HEK293T (cell line): ENCODE data around the gene FANCG.

Experiments used
- ARNT ChIP-seq: fragments of 450-650 bp; IDR thresholded peaks from 2 replicates; pipeline ENCODE4 v1.6.1; 2017; ENCODE audit warnings: mild to moderate bottlenecking
- ELF4 ChIP-seq: fragments of 450-650 bp; IDR thresholded peaks from 2 replicates; pipeline ENCODE4 v1.6.1; 2017; ENCODE audit warnings: antibody characterized with exemption
- FOXK2 ChIP-seq: fragments of 450-650 bp; IDR thresholded peaks from 2 replicates; pipeline ENCODE4 v1.6.1; 2016; ENCODE audit warnings: mild to moderate bottlenecking
- FOXM1 ChIP-seq: fragments of 450-650 bp; IDR thresholded peaks from 2 replicates; pipeline ENCODE4 v1.6.1; 2017; ENCODE audit warnings: mild to moderate bottlenecking, borderline replicate concordance
- HDGF ChIP-seq: fragments of 450-650 bp; IDR thresholded peaks from 2 replicates; pipeline ENCODE4 v1.6.1; 2017; ENCODE audit warnings: antibody characterized with exemption, borderline replicate concordance
- L3MBTL2 ChIP-seq: fragments of 450-650 bp; conservative IDR thresholded peaks from 2 replicates; pipeline ENCODE4 v1.6.1; 2016; ENCODE audit warnings: mild to moderate bottlenecking
- SP1 ChIP-seq: fragments of 450-650 bp; IDR thresholded peaks from 2 replicates; pipeline ENCODE4 v1.6.1; 2017
- TARDBP ChIP-seq: fragments of 450-650 bp; IDR thresholded peaks from 2 replicates; pipeline ENCODE4 v1.6.1; 2016
- ZNF384 ChIP-seq: fragments of 450-650 bp; IDR thresholded peaks from 2 replicates; pipeline ENCODE4 v1.6.1; 2016
- TF ChIP-seq, protein P1 (sequence below): fragments of 450-650 bp; IDR thresholded peaks from 2 replicates; pipeline ENCODE4 v1.6.1; 2016

DNA sequence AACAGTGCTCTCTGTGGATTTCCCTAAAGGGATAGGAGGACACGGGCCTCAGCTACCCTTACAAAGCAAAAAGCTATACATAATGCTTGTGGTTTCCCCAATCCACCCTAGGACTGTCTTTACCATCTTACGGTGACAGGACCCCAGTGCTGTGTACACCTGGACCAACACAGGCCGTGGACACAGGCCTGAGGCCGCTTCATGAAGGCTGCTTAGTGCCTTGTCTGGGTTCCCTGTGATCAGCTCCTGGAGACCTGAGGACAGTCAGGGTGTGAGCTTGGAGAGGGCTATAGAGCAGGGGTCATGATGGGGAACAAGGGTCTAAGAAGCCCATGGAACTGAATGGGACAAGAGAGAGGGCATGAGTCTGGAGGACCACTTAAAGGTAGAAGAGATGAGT lies 2.9 kb downstream of the FANCG start:
- TF ChIP-seq SP1 (no peak), HDGF (no peak), FOXK2 (no peak), ARNT (no peak), ZNF384 (no peak), ELF4 (no peak), L3MBTL2 (no peak), FOXM1 (no peak), TARDBP (no peak)
- TF ChIP-seq, protein P1, sequence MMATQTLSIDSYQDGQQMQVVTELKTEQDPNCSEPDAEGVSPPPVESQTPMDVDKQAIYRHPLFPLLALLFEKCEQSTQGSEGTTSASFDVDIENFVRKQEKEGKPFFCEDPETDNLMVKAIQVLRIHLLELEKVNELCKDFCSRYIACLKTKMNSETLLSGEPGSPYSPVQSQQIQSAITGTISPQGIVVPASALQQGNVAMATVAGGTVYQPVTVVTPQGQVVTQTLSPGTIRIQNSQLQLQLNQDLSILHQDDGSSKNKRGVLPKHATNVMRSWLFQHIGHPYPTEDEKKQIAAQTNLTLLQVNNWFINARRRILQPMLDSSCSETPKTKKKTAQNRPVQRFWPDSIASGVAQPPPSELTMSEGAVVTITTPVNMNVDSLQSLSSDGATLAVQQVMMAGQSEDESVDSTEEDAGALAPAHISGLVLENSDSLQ: no peak
